Head of caudate nucleus (tissue), 42 donors: ENCODE results near the gene IL18RAP.

Experiments used
- DNase-seq, 42 donors: peaks; one replicate each; pipeline versions ENCODE4 v3.0.0 to v3.0.0-alpha.2; 2020 to 2021; ENCODE audit warnings: mixed read lengths in 7 of 42
- intact Hi-C: fragments of 100-400 bp; cut with DNase I; formaldehyde crosslinking; loops from one replicate; pipeline ENCODE4 v1.15.0; 2022

The IL18RAP gene

GRCh38 chr2:102418421-102418961 lies 4.5 kb upstream of the IL18RAP start:
- intact Hi-C loops: no loop called here
- DNase-seq: no peak

- intact Hi-C loops: no loop called here
- DNase-seq: no peak
Measured at GRCh38 chr2:102420290-102420689, 2.7 kb upstream of the IL18RAP start.

- DNase-seq: no peak
- intact Hi-C loops: no loop called here
Measured at GRCh38 chr2:102421890-102422759, 835 bp upstream of the IL18RAP start.

- no peak for DNase-seq
- intact Hi-C loops: no loop called here
Measured at GRCh38 chr2:102423368-102423767, 408 bp downstream of the IL18RAP start.

GRCh38 chr2:102424754-102425153 lies 1.8 kb downstream of the IL18RAP start:
- intact Hi-C loops: no loop called here
- no peak for DNase-seq

GRCh38 chr2:102425441-102426132 lies 2.6 kb downstream of the IL18RAP start:
- intact Hi-C loops: no loop called here
- DNase-seq: no peak

- DNase-seq: no peak
- intact Hi-C loops: no loop called here
Measured at GRCh38 chr2:102427249-102427648, 4.3 kb downstream of the IL18RAP start.

GRCh38 chr2:102428573-102428972 lies 5.6 kb downstream of the IL18RAP start:
- intact Hi-C loops: no loop called here
- no peak for DNase-seq

GRCh38 chr2:102432386-102432785 lies 9.4 kb downstream of the IL18RAP start:
- no peak for DNase-seq
- intact Hi-C loops: no loop called here

- intact Hi-C loops: no loop called here
Measured at GRCh38 chr2:102433973-102434654, 11.2 kb downstream of the IL18RAP start.

GRCh38 chr2:102434655-102435381 lies 11.9 kb downstream of the IL18RAP start:
- DNase-seq: no peak
- intact Hi-C loops: no loop called here

More at GRCh38 chr2:102433973-102434654, 11.2 kb downstream of the IL18RAP start:
- DNase-seq: no peak

- intact Hi-C loops: no loop called here
- DNase-seq: no peak
Measured at GRCh38 chr2:102435741-102436140, 12.8 kb downstream of the IL18RAP start.

- intact Hi-C loops: no loop called here
- DNase-seq: no peak
Measured at GRCh38 chr2:102436323-102436722, 13.4 kb downstream of the IL18RAP start.

GRCh38 chr2:102437122-102437521 lies 14.2 kb downstream of the IL18RAP start:
- no peak for DNase-seq
- intact Hi-C loops: no loop called here

GRCh38 chr2:102438111-102438510 lies 15.2 kb downstream of the IL18RAP start:
- intact Hi-C loops: no loop called here

GRCh38 chr2:102438578-102438977 lies 15.6 kb downstream of the IL18RAP start:
- intact Hi-C loops: no loop called here
- DNase-seq: no peak

More at GRCh38 chr2:102438111-102438510, 15.2 kb downstream of the IL18RAP start:
- no peak for DNase-seq

- DNase-seq: no peak
- intact Hi-C loops: no loop called here
Measured at GRCh38 chr2:102439065-102439695, 16.2 kb downstream of the IL18RAP start.
